ENCODE data around the gene SEC23A. TPM values are rescaled to one million over a fixed set of nuclear protein-coding genes. Genes with fewer than 3 reads are reported as not detected.

The SEC23A gene
- total and polyA plus RNA-seq, 2 of the 8 experiments (the other 6 are each of a cell fraction or from before 2014, with no cell fraction given), result 30.9 to 58.2 TPM

DNA sequence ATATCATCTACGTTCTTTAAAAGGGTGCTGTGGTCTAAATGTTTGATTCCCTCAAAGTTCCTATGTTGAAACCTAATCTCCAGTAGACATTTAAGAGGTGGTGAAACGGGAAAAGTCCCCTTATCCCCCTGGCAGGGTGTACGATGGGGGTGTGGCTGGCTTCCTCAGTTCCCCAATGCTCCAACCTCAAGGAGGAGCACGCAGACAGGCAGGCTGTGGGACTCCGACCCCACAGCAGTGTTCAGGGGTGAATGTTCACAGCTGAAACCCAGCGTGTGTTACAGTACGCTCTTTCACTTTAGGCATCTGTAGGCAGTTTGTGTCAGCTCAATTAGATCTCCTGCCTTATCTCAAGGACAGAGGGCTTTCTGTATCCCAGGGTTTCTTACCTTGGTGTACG, 73.2 kb downstream of the SEC23A start:
- no peak overlapping the region for H2BK12ac ChIP-seq (ENCODE audit: low read depth, low read length)
- H3K36me3 ChIP-seq (ENCODE audit: control insufficient read depth in 2 of 4, insufficient read depth in 4 of 4, low read length in 3 of 4), result peaks cover 0 to 24% (median 10%) of the 10 kb centered on the region in 4 experiments; a peak in 4 of 8 replicates
- H3K18ac ChIP-seq (ENCODE audit: extremely low read depth, low read length), result no peak overlapping the region
- H4K20me1 ChIP-seq (replicated peaks in 1 of 2; ENCODE audit: control insufficient read depth in 1 of 2, insufficient read depth in 2 of 2, low read length in 2 of 2), result no peaks in the 10 kb centered on the region
- DNase-seq (ENCODE audit: low read depth in 1 of 2, low spot score in 2 of 2), result no peak
- no peak overlapping the region for H3K56ac ChIP-seq (replicated peaks; ENCODE audit: insufficient read length, low read depth, low read length)
- no peak overlapping the region for H3K9ac ChIP-seq (replicated peaks in 1 of 4; ENCODE audit: extremely low read depth in 1 of 4, low read depth in 3 of 4, low read length in 3 of 4)
- no peak overlapping the region for H3K27ac ChIP-seq (ENCODE audit: low read depth, low read length)
- no peak overlapping the region for H3K14ac ChIP-seq (ENCODE audit: insufficient read length)
- H3K23me2 ChIP-seq (ENCODE audit: low read depth, low read length), result no peaks in the 10 kb centered on the region
- no peak overlapping the region for H4K5ac ChIP-seq (ENCODE audit: insufficient read length, low read depth, low read length)
- no peak overlapping the region for H3K4me3 ChIP-seq (ENCODE audit: extremely low read depth in 1 of 4, insufficient read depth in 2 of 4, low read depth in 3 of 4, low read length in 4 of 4)
- H2BK20ac ChIP-seq (ENCODE audit: low read length), result no peak overlapping the region
- H4K91ac ChIP-seq (replicated peaks; ENCODE audit: insufficient read length, low read length), result no peak overlapping the region
- H3K79me2 ChIP-seq (ENCODE audit: control insufficient read depth in 1 of 2, insufficient read depth in 2 of 2, low read length in 2 of 2), result no peaks in the 10 kb centered on the region
- H2AK5ac ChIP-seq (ENCODE audit: low read depth, low read length), result no peak overlapping the region
- peaks cover 0 to 1% (median 0%) of the 10 kb centered on the region in 4 experiments; a peak in 1 of 7 replicates for H3K27me3 ChIP-seq (replicated peaks in 1 of 4; ENCODE audit: control insufficient read depth in 3 of 4, extremely low read depth in 1 of 4, insufficient read depth in 3 of 4, low read length in 3 of 4)
- no peaks in the 10 kb centered on the region for H3K79me1 ChIP-seq (ENCODE audit: low read depth, low read length)
- H2BK5ac ChIP-seq (ENCODE audit: low read depth, low read length), result no peak overlapping the region
- no peak overlapping the region for H2AFZ ChIP-seq (ENCODE audit: low read length)
- no peak for FAIRE-seq
- no peak overlapping the region for H3K4ac ChIP-seq (replicated peaks; ENCODE audit: insufficient read length, low read depth, low read length)
- no peak overlapping the region for H3K4me2 ChIP-seq (ENCODE audit: insufficient read depth in 1 of 2, low read depth in 2 of 2, low read length in 2 of 2)
- ChIA-PET CTCF (ENCODE audit: partially characterized antibody) (interaction anchor here (2.2 kb wide), 1 partner anchor 14 kb away, joined by 9 read pairs; no protein-coding TSS in a partner anchor), POLR2A (ENCODE audit: partially characterized antibody) (no interaction called here)
- no peak overlapping the region for H2BK120ac ChIP-seq (replicated peaks; ENCODE audit: low read depth, low read length)
- H3K9me3 ChIP-seq (ENCODE audit: insufficient read depth in 2 of 2, low read depth in 1 of 2, low read length in 1 of 2), result no peaks in the 10 kb centered on the region
- no peak overlapping the region for H2BK15ac ChIP-seq (ENCODE audit: low read length)
- 96% methylated on average over 8 of the region's 8 CpGs; no CpG with 5 or more reads in 1 of the 2 experiments for WGBS, 2 experiments (ENCODE audit: extremely low coverage in 1 of 2, insufficient coverage in 1 of 2, insufficient read length in 1 of 2, insufficient replicate concordance in 2 of 2, low coverage in 1 of 2, low lambda C conversion rate in 2 of 2, missing lambda C conversion rate in 1 of 2)
- no peak overlapping the region for H3K23ac ChIP-seq (ENCODE audit: insufficient read length)
- H3K4me1 ChIP-seq (replicated peaks in 1 of 4; ENCODE audit: control insufficient read depth in 3 of 4, insufficient read depth in 4 of 4, low read length in 3 of 4), result no peaks in the 10 kb centered on the region
- H4K8ac ChIP-seq (ENCODE audit: extremely low read depth, insufficient read depth, low read length), result no peak overlapping the region
- TF ChIP-seq BRCA1 (IDR thresholded peaks at IDR 0.05; ENCODE audit: low read depth, low read length) (no peak), RNF2 (IDR thresholded peaks at IDR 0.05; ENCODE audit: borderline replicate concordance, low read depth, low read length, missing control alignments, poor library complexity, severe bottlenecking) (no peak), CBX5 (IDR thresholded peaks at IDR 0.05; ENCODE audit: low read depth, low read length) (no peak), HDAC2 (IDR thresholded peaks at IDR 0.05; ENCODE audit: borderline replicate concordance in 1 of 2, low read depth in 2 of 2, low read length in 2 of 2) (no peak), CEBPB (IDR thresholded peaks at IDR 0.05; ENCODE audit: low read depth, low read length) (no peak), RBBP5 (IDR thresholded peaks at IDR 0.05; ENCODE audit: borderline replicate concordance, low read depth, low read length) (no peak), NANOG (IDR thresholded peaks at IDR 0.05; ENCODE audit: insufficient read depth, low read depth, low read length, poor library complexity, severe bottlenecking) (no peak), GABPA (IDR thresholded peaks at IDR 0.05; ENCODE audit: borderline replicate concordance, insufficient read depth, low read length) (no peak), EZH2 (IDR thresholded peaks at IDR 0.05; ENCODE audit: low read depth, low read length, severe bottlenecking) (no peak), EGR1 (IDR thresholded peaks at IDR 0.05; ENCODE audit: borderline replicate concordance, low read depth, low read length) (no peak)
- TF ChIP-seq, protein P1, sequence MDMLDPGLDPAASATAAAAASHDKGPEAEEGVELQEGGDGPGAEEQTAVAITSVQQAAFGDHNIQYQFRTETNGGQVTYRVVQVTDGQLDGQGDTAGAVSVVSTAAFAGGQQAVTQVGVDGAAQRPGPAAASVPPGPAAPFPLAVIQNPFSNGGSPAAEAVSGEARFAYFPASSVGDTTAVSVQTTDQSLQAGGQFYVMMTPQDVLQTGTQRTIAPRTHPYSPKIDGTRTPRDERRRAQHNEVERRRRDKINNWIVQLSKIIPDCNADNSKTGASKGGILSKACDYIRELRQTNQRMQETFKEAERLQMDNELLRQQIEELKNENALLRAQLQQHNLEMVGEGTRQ (IDR thresholded peaks at IDR 0.05; ENCODE audit: low read length), result no peak

Measured in H1 (cell line).